HepG2 (cell line): ENCODE data around the gene CUL1. TPM values are rescaled to one million over a fixed set of nuclear protein-coding genes. Genes with fewer than 3 reads are reported as not detected.

Experiments used
- ATAC-seq: fragments of 200-7000 bp; cut with Tn5 transposase; 3 replicates; pipeline ENCODE4 v1.9.1; 2020; ENCODE audit warnings: mild to moderate bottlenecking, moderate library complexity
- BruUV-seq: library from RNA; stranded (reverse); fragments of 400-500 nt; replicated peaks from 2 replicates; lab custom pipeline; 2021; lab: Mats Ljungman, UMichigan
- CTCF ChIA-PET: fragments of 300-600 bp; formaldehyde crosslinking; extraction: SDS; loops from one replicate; lab custom pipeline; 2021; ENCODE audit warnings: low total read pairs, inconsistent platforms, low intra/inter-chr PET ratio; lab: Yijun Ruan, JAX
- POLR2A ChIA-PET: fragments of 350-600 bp; sonication (Branson Sonifier 250); formaldehyde crosslinking; loops from one replicate; lab custom pipeline; 2020; ENCODE audit warnings: antibody characterized with exemption, inconsistent platforms; lab: Yijun Ruan, JAX
- DNase-seq: peaks from one replicate; pipeline ENCODE4 v3.0.0-alpha.2; 2015; ENCODE audit warnings: low spot score
- FAIRE-seq: peaks from 3 replicates; lab custom pipeline; 2011; peaks lifted over from hg19 to GRCh38; lab: Jason Lieb, UNC
- H2AFZ ChIP-seq: one replicate; pipeline ENCODE4 v1.6.1; 2011; ENCODE audit warnings: low read length, inconsistent platforms
- H3K27ac ChIP-seq: fragments of 300-600 bp; 3 replicates; pipeline ENCODE4 v1.8.0; 2011; ENCODE audit warnings: mixed run types, mild to moderate bottlenecking, mixed read lengths, low read length, inconsistent platforms; ENCODE audit not compliant: insufficient read depth; ENCODE audit errors: extremely low read length
- H3K27me3 ChIP-seq, 2 experiments: fragments of 200-600 bp in 1 of 2; 2 replicates in 1 of 2; 3 replicates in 1 of 2; pipeline versions ENCODE4 v1.6.0 to v1.8.0; 2011; ENCODE audit warnings: low read length in 2 of 2, mild to moderate bottlenecking in 2 of 2, moderate library complexity in 2 of 2, inconsistent platforms in 1 of 2; ENCODE audit not compliant: insufficient read depth in 2 of 2, control insufficient read depth in 1 of 2
- H3K36me3 ChIP-seq, 2 experiments: fragments of 200-600 bp in 1 of 2; replicated peaks in 1 of 2; 2 replicates in 1 of 2; 3 replicates in 1 of 2; pipeline versions ENCODE4 v1.5.1 to v1.8.0; 2011; ENCODE audit warnings: low read length in 2 of 2, inconsistent platforms in 1 of 2; ENCODE audit not compliant: insufficient read depth in 2 of 2, control insufficient read depth in 1 of 2
- H3K4me1 ChIP-seq: 2 replicates; pipeline ENCODE4 v1.5.1; 2012; ENCODE audit warnings: low read length, inconsistent platforms; ENCODE audit not compliant: insufficient read depth
- H3K4me2 ChIP-seq: 2 replicates; pipeline ENCODE4 v1.6.0; 2011; ENCODE audit warnings: low read depth, low read length, inconsistent platforms
- H3K4me3 ChIP-seq, 3 experiments: fragments of 200-600 bp in 1 of 3; sonication (generic), shearing (Covaris generic) in 1 of 3; replicated peaks in 1 of 3; 2 replicates each; pipeline ENCODE4 v1.5.1; 2011 to 2016; ENCODE audit warnings: low read length in 3 of 3, inconsistent platforms in 2 of 3, low read depth in 2 of 3, mild to moderate bottlenecking in 2 of 3, control low read depth in 1 of 3, mixed read lengths in 1 of 3; ENCODE audit not compliant: insufficient read depth in 1 of 3
- H3K79me2 ChIP-seq: one replicate; pipeline ENCODE4 v1.6.1; 2011; ENCODE audit warnings: low read length, inconsistent platforms; ENCODE audit not compliant: insufficient read depth
- H3K9ac ChIP-seq: 2 replicates; pipeline ENCODE4 v1.6.0; 2011; ENCODE audit warnings: mild to moderate bottlenecking, low read depth, low read length, inconsistent platforms; ENCODE audit not compliant: insufficient read depth
- H3K9me3 ChIP-seq: 2 replicates; pipeline ENCODE4 v1.5.1; 2012; ENCODE audit warnings: mild to moderate bottlenecking, low read length
- H4K20me1 ChIP-seq: 2 replicates; pipeline ENCODE4 v1.6.0; 2011; ENCODE audit warnings: inconsistent platforms, mild to moderate bottlenecking, low read length, moderate library complexity; ENCODE audit not compliant: insufficient read depth
- AGO1 ChIP-seq: fragments of 200-400 bp; formaldehyde crosslinking; IDR thresholded peaks from 2 replicates; pipeline ENCODE4 v1.6.1; 2017; ENCODE audit warnings: mild to moderate bottlenecking, low read depth, low read length, moderate library complexity; ENCODE audit not compliant: poor library complexity, severe bottlenecking
- CBFB ChIP-seq: sonication (generic); formaldehyde crosslinking; IDR thresholded peaks from 2 replicates; pipeline ENCODE4 v1.4.0; 2020; ENCODE audit warnings: missing genetic modification reagents
- FOXK1 ChIP-seq: sonication (generic); formaldehyde crosslinking; IDR thresholded peaks from 2 replicates; pipeline ENCODE4 v1.4.0; 2020; ENCODE audit warnings: low read depth, missing genetic modification reagents, borderline replicate concordance
- MTA1 ChIP-seq: sonication (generic); formaldehyde crosslinking; IDR thresholded peaks from 2 replicates; pipeline ENCODE4 v1.4.0; 2020; ENCODE audit warnings: missing genetic modification reagents, mild to moderate bottlenecking, borderline replicate concordance
- MTERF4 ChIP-seq: sonication (generic); formaldehyde crosslinking; IDR thresholded peaks from 2 replicates; pipeline ENCODE4 v1.8.0; 2023; ENCODE audit warnings: mild to moderate bottlenecking, missing genetic modification reagents
- ZNF17 ChIP-seq: sonication (generic); formaldehyde crosslinking; IDR thresholded peaks from 2 replicates; pipeline ENCODE4 v1.5.0; 2020; ENCODE audit warnings: mild to moderate bottlenecking, missing genetic modification reagents
- ZNF513 ChIP-seq: sonication (generic); formaldehyde crosslinking; conservative IDR thresholded peaks from 2 replicates; pipeline ENCODE4 v1.5.0; 2020; ENCODE audit warnings: missing genetic modification reagents
- ZNF569 ChIP-seq: sonication (generic); formaldehyde crosslinking; IDR thresholded peaks from 2 replicates; pipeline ENCODE4 v1.5.0; 2020; ENCODE audit warnings: mild to moderate bottlenecking, missing genetic modification reagents, moderate library complexity, borderline replicate concordance
- ZNF766 ChIP-seq: sonication (generic); formaldehyde crosslinking; IDR thresholded peaks from 2 replicates; pipeline ENCODE4 v1.5.0; 2020; ENCODE audit warnings: missing genetic modification reagents, borderline replicate concordance
- ZNF790 ChIP-seq: sonication (generic); formaldehyde crosslinking; IDR thresholded peaks from 2 replicates; pipeline ENCODE4 v1.8.0; 2022; ENCODE audit warnings: missing genetic modification reagents, mild to moderate bottlenecking, borderline replicate concordance
- ZSCAN29 ChIP-seq: sonication (generic); formaldehyde crosslinking; conservative IDR thresholded peaks from 2 replicates; pipeline ENCODE4 v1.4.0; 2020; ENCODE audit warnings: mild to moderate bottlenecking, missing genetic modification reagents
- ZSCAN31 ChIP-seq: sonication (generic); formaldehyde crosslinking; IDR thresholded peaks from 2 replicates; pipeline ENCODE4 v1.5.0; 2020; ENCODE audit warnings: low read depth, mild to moderate bottlenecking, missing genetic modification reagents
- WGBS: methylation state at CpG from one replicate; pipeline ENCODE4 v1.1.6; 2017; ENCODE audit warnings: low lambda C conversion rate; 5-methylcytosine and 5-hydroxymethylcytosine counted together
- in situ Hi-C: cut with HindIII; loops from 2 replicates; pipeline ENCODE4 v1.10.0; 2017; ENCODE audit warnings: low pct_unique_long_range_greater_than_20kb; ENCODE audit not compliant: extremely low pct_ligation_motif_present
- intact Hi-C: fragments of 100-400 bp; cut with micrococcal nuclease; formaldehyde crosslinking; loops from one replicate; pipeline ENCODE4 v1.10.0; 2022; ENCODE audit not compliant: unreplicated experiment
- polyA plus RNA-seq, 8 experiments: library from polyadenylated mRNA; depleted of rRNA in 3 of 8; stranded (reverse) in 7 of 8; unstranded in 1 of 8; fragments of >200 nt; fragmentation: Illumina TruSeq in 4 of 8; extraction: Trizol in 4 of 8; gene quantifications; 2 replicates each; pipeline versions ENCODE4 v1.2.1 to v1.2.3, GENCODE V29; 2011 to 2016; ENCODE audit warnings: low read depth in 4 of 8, missing spikeins in 1 of 8, mixed read lengths in 1 of 8; ENCODE audit not compliant: insufficient read depth in 1 of 8
- total RNA-seq, 5 experiments: library from RNA; depleted of rRNA; stranded (reverse); fragments of >200 nt; fragmentation: Illumina TruSeq; extraction: Trizol; gene quantifications; 2 replicates each; pipeline ENCODE4 v1.2.3, GENCODE V29; 2016; ENCODE audit warnings: low read depth in 1 of 5
- TF ChIP-seq, protein P1 (sequence below): sonication (generic); formaldehyde crosslinking; IDR thresholded peaks from 2 replicates; pipeline ENCODE4 v1.8.0; 2022; ENCODE audit warnings: mild to moderate bottlenecking, missing genetic modification reagents; ENCODE audit not compliant: insufficient replicate concordance
- TF ChIP-seq, protein P2 (sequence below), 2 experiments: sonication (generic) in 1 of 2; formaldehyde crosslinking in 1 of 2; IDR thresholded peaks; 2 replicates each; pipeline versions ENCODE4 v1.5.1 to v1.6.1; 2011 to 2020; ENCODE audit warnings: borderline replicate concordance in 1 of 2, low read depth in 1 of 2, low read length in 1 of 2, mild to moderate bottlenecking in 1 of 2, missing genetic modification reagents in 1 of 2, moderate library complexity in 1 of 2

The CUL1 gene
- total and polyA plus RNA-seq, 2 of the 13 experiments (the other 11 are each of a cell fraction or from before 2014, with no cell fraction given) = 30.1 to 45.9 TPM

DNA sequence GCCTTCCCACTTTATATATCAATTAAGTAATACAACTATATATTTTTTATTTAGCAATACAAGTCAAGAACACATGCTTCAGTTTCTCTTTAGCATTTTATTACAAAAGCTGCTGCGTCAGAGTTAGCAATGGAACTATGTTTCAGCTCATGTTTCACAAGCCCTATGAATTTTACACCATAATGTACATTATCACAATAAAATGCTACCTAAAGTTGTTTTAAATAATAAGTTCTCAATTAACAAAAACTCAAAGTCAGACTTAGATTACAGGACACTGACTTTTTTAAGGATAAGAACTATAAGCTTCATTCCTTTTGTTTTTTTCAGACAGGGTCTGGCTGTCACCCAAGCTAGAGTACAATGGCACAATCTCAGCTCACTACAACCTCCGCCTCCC lies 133.1 kb downstream of the CUL1 start (continued):
- no peak for TF ChIP-seq ZSCAN31 (CRISPR knock-in tag)
- TF ChIP-seq, protein P1, sequence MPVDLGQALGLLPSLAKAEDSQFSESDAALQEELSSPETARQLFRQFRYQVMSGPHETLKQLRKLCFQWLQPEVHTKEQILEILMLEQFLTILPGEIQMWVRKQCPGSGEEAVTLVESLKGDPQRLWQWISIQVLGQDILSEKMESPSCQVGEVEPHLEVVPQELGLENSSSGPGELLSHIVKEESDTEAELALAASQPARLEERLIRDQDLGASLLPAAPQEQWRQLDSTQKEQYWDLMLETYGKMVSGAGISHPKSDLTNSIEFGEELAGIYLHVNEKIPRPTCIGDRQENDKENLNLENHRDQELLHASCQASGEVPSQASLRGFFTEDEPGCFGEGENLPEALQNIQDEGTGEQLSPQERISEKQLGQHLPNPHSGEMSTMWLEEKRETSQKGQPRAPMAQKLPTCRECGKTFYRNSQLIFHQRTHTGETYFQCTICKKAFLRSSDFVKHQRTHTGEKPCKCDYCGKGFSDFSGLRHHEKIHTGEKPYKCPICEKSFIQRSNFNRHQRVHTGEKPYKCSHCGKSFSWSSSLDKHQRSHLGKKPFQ (CRISPR knock-in tag) = no peak

- Histone ChIP-seq H3K79me2 (peaks cover 31% of the 10 kb centered on the region), H3K4me2 (no peak overlapping the region), H3K36me3 (peaks cover 0 to 19% of the 10 kb centered on the region in 2 experiments; a peak in 2 of 5 replicates), H3K27me3 (no peaks in the 10 kb centered on the region), H3K9me3 (no peaks in the 10 kb centered on the region), H4K20me1 (no peaks in the 10 kb centered on the region), H3K27ac (no peak overlapping the region), H3K4me3 (no peak overlapping the region), H2AFZ (no peak overlapping the region), H3K9ac (no peak overlapping the region), H3K4me1 (peaks cover 6% of the 10 kb centered on the region; the same call in 1 of the 2 replicates)
- no TSS peak for BruUV-seq
- ATAC-seq (no peak), FAIRE-seq (no peak), DNase-seq (no peak)
- ChIA-PET POLR2A (no interaction called here), CTCF (no interaction called here)
- in situ Hi-C loops (no loop called here), intact Hi-C loops (no loop called here)
- WGBS = 93% methylated on average over 2 of the region's 2 CpGs
- TF ChIP-seq ZNF513 (CRISPR knock-in tag) (no peak), CBFB (CRISPR knock-in tag) (no peak), ZSCAN29 (no peak), ZNF569 (no peak), MTERF4 (CRISPR knock-in tag) (no peak), ZNF17 (CRISPR knock-in tag) (no peak), AGO1 (no peak), ZNF766 (CRISPR knock-in tag) (no peak), ZNF790 (no peak), MTA1 (CRISPR knock-in tag) (no peak), FOXK1 (no peak)
- TF ChIP-seq, protein P2, sequence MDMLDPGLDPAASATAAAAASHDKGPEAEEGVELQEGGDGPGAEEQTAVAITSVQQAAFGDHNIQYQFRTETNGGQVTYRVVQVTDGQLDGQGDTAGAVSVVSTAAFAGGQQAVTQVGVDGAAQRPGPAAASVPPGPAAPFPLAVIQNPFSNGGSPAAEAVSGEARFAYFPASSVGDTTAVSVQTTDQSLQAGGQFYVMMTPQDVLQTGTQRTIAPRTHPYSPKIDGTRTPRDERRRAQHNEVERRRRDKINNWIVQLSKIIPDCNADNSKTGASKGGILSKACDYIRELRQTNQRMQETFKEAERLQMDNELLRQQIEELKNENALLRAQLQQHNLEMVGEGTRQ (IDR thresholded peaks at IDR 0.05; ENCODE audit: low read depth, low read length) = no peak
- TF ChIP-seq, protein P2 (CRISPR knock-in tag; IDR thresholded peaks at IDR 0.05; ENCODE audit: borderline replicate concordance) = no peak
Observed at GRCh38 chr7:148834605-148835004, 135.9 kb downstream of the CUL1 start.
